ENCODE measurements around the gene TAS2R5.
A peak's percentile ranks its signal among the peaks of the same experiment; 100 is the strongest.
"Not testable (repeated sequence)": the region's sequence is repeated elsewhere in the genome, so short reads cannot be mapped to it uniquely, and the experiment has no call there.

The TAS2R5 gene, protein sequence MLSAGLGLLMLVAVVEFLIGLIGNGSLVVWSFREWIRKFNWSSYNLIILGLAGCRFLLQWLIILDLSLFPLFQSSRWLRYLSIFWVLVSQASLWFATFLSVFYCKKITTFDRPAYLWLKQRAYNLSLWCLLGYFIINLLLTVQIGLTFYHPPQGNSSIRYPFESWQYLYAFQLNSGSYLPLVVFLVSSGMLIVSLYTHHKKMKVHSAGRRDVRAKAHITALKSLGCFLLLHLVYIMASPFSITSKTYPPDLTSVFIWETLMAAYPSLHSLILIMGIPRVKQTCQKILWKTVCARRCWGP
- 0.26 to 3.2 (median 0.99) reads per million in 9 experiments for total RNA-seq

GRCh38 chr7:141789917-141790316 is at the start of gene TAS2R5:
TAS2R5 (plus strand) TSS chr7:141790217; CDS start chr7:141790362, 145 bp downstream.
- Mint-ChIP-seq H3K4me1 (ENCODE audit: low read depth in 2 of 2) (peaks cover 0 to 5% of the 10 kb centered on the region in 2 donors), H3K27ac (no peak within 1 kb of the TSS), H3K36me3 (ENCODE audit: insufficient read depth) (peaks cover 6% of the 10 kb centered on the region), H3K27me3 (no peaks in the 10 kb centered on the region), H3K9me3 (no peaks in the 10 kb centered on the region), H3K4me3 (no peak within 1 kb of the TSS)
- DNase-seq (no peak), ATAC-seq (replicated peaks) (no peak)

DNA sequence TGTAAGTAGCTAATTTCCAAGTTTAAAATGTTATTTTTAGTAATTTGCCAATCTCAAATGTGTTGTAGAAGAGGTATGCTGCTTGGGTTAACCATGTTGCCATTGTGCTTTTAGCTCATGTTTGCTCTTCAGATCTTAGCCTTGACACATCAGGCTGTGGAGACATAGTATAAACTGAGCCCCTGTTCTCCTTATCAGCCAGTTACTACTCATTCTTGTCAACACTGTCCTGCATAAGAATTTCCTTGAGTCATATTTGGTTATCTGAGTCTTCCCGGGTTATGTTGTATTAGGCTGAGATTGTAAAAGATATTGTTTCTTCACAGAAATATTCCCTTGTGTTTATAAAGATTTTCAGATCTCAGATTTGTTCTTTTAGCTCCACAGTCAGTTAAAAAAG is 47.8 kb upstream of the TAS2R5 start:
- no peaks in the 10 kb centered on the region for H3K27me3 Mint-ChIP-seq
- H3K4me3 Mint-ChIP-seq: no peak overlapping the region
- no peaks in the 10 kb centered on the region for H3K9me3 Mint-ChIP-seq
- peaks cover 22 to 34% of the 10 kb centered on the region in 2 donors for H3K4me1 Mint-ChIP-seq (ENCODE audit: low read depth in 2 of 2)
- no peak for DNase-seq
- peaks cover 84% of the 10 kb centered on the region for H3K36me3 Mint-ChIP-seq (ENCODE audit: insufficient read depth)
- no peak for ATAC-seq (replicated peaks)
- peak overlapping the region in 1 of 2 donors; percentile 33 for H3K27ac Mint-ChIP-seq

GRCh38 chr7:141744131-141744530 is 45.9 kb upstream of the TAS2R5 start:
- Mint-ChIP-seq H3K36me3 (ENCODE audit: insufficient read depth) (peaks cover 92% of the 10 kb centered on the region), H3K27me3 (no peaks in the 10 kb centered on the region), H3K9me3 (no peaks in the 10 kb centered on the region), H3K4me3 (no peak overlapping the region), H3K27ac (peak overlapping the region in 1 of 2 donors; percentile 44), H3K4me1 (ENCODE audit: low read depth in 2 of 2) (peaks cover 10 to 24% of the 10 kb centered on the region in 2 donors)
- DNase-seq (no peak), ATAC-seq (replicated peaks) (no peak)

GRCh38 chr7:141748396-141748795 is 41.6 kb upstream of the TAS2R5 start:
- H3K27ac Mint-ChIP-seq: no peak overlapping the region
- H3K36me3 Mint-ChIP-seq (ENCODE audit: insufficient read depth): peaks cover 100% of the 10 kb centered on the region
- no peak for DNase-seq
- no peak for ATAC-seq (replicated peaks)
- no peak overlapping the region for H3K4me3 Mint-ChIP-seq
- no peaks in the 10 kb centered on the region for H3K27me3 Mint-ChIP-seq
- peaks cover 6 to 8% of the 10 kb centered on the region in 2 donors for H3K9me3 Mint-ChIP-seq
- peaks cover 0 to 6% of the 10 kb centered on the region in 2 donors for H3K4me1 Mint-ChIP-seq (ENCODE audit: low read depth in 2 of 2)

DNA sequence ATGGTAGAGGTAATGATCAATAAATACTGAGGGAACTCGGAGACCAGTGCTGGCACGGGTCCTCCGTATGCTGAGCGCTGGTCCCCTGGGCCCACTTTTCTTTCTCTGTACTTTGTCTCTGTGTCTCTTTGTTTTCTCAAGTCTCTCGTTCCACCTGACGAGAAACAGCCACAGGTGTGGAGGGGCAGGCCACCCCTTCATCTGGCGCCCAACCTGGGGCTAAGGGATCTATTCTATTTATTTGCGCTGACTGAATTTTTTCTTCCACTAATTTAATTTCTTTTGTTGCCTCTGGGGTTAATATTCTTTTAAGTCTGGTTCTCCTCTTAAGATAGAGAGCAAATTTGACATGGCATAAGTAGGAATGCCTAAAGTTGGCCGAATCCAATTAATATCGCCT is 38.1 kb upstream of the TAS2R5 start:
- ATAC-seq (replicated peaks); DNase-seq; H3K9me3 Mint-ChIP-seq; H3K27ac Mint-ChIP-seq; H3K4me1 Mint-ChIP-seq (ENCODE audit: low read depth in 2 of 2); H3K4me3 Mint-ChIP-seq; H3K27me3 Mint-ChIP-seq: not testable (repeated sequence)
- peaks cover 73% of the 10 kb centered on the region for H3K36me3 Mint-ChIP-seq (ENCODE audit: insufficient read depth)

GRCh38 chr7:141752634-141753033 is 37.4 kb upstream of the TAS2R5 start:
- H3K27ac Mint-ChIP-seq: no peak overlapping the region
- no peak for ATAC-seq (replicated peaks)
- no peaks in the 10 kb centered on the region for H3K27me3 Mint-ChIP-seq
- H3K36me3 Mint-ChIP-seq (ENCODE audit: insufficient read depth): peaks cover 66% of the 10 kb centered on the region
- DNase-seq: no peak
- H3K4me1 Mint-ChIP-seq (ENCODE audit: low read depth in 2 of 2): peaks cover 0 to 9% of the 10 kb centered on the region in 2 donors
- H3K4me3 Mint-ChIP-seq: no peak overlapping the region
- H3K9me3 Mint-ChIP-seq: peaks cover 6 to 8% of the 10 kb centered on the region in 2 donors

GRCh38 chr7:141754939-141755338 is 35.1 kb upstream of the TAS2R5 start:
- ATAC-seq (replicated peaks): no peak
- Mint-ChIP-seq H3K27me3 (no peaks in the 10 kb centered on the region), H3K27ac (no peak overlapping the region), H3K36me3 (ENCODE audit: insufficient read depth) (peaks cover 51% of the 10 kb centered on the region), H3K9me3 (peaks cover 6 to 8% of the 10 kb centered on the region in 2 donors), H3K4me1 (ENCODE audit: low read depth in 2 of 2) (peaks cover 0 to 14% of the 10 kb centered on the region in 2 donors), H3K4me3 (no peak overlapping the region)
- DNase-seq: no peak

DNA sequence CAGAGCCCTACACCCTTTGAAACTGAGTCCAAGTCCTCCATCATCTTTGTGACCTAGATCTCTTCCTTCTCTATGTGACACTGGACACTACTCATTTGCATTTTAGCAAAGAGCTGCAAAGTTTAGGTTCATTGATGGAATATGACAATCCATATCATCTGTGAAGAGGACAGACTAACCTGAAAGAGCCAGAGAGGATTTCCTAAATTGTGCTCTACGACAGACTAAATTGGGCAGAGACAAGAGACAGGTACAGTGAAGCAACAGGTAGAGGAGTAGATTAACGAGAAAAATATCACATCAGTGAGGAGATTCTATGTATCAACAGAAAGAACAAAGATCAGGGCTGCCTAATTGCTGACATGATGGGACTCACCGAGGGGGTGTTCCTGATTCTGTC is 26.2 kb upstream of the TAS2R5 start, which contains the start of gene TAS2R3:
Gene TAS2R3 (plus strand): TSS at position 301 of the 400 bp plus-strand sequence. CDS start 62 bp downstream, at position 363.
- H3K36me3 Mint-ChIP-seq (ENCODE audit: insufficient read depth): peaks cover 7% of the 10 kb centered on the region
- H3K27me3 Mint-ChIP-seq: no peaks in the 10 kb centered on the region
- peak within 1 kb of the TSS in 1 of 2 donors; percentile 26 for H3K27ac Mint-ChIP-seq
- H3K9me3 Mint-ChIP-seq: no peaks in the 10 kb centered on the region
- DNase-seq (no peak), ATAC-seq (replicated peaks) (no peak)
- peaks cover 0 to 16% of the 10 kb centered on the region in 2 donors for H3K4me1 Mint-ChIP-seq (ENCODE audit: low read depth in 2 of 2)
- H3K4me3 Mint-ChIP-seq: no peak within 1 kb of the TSS

- not testable (repeated sequence) for H3K27ac Mint-ChIP-seq; H3K4me3 Mint-ChIP-seq; DNase-seq; H3K9me3 Mint-ChIP-seq; ATAC-seq (replicated peaks); H3K27me3 Mint-ChIP-seq; H3K36me3 Mint-ChIP-seq (ENCODE audit: insufficient read depth)
- peaks cover 4 to 12% of the 10 kb centered on the region in 2 donors for H3K4me1 Mint-ChIP-seq (ENCODE audit: low read depth in 2 of 2)
These were observed 19.9 kb upstream of the TAS2R5 start for GRCh38 chr7:141770083-141770583.

GRCh38 chr7:141776374-141776773 is 13.6 kb upstream of the TAS2R5 start, which contains the start of gene TAS2R4:
TAS2R4 (plus strand) TSS chr7:141776674; CDS start chr7:141778489, 1,815 bp downstream.
- Mint-ChIP-seq H3K9me3 (no peaks in the 10 kb centered on the region), H3K4me3 (no peak within 1 kb of the TSS), H3K27ac (peak within 1 kb of the TSS in 1 of 2 donors; percentile 9), H3K4me1 (ENCODE audit: low read depth in 2 of 2) (peaks cover 6 to 7% of the 10 kb centered on the region in 2 donors), H3K36me3 (ENCODE audit: insufficient read depth) (peaks cover 10% of the 10 kb centered on the region), H3K27me3 (no peaks in the 10 kb centered on the region)
- no peak for DNase-seq
- no peak for ATAC-seq (replicated peaks)

DNA sequence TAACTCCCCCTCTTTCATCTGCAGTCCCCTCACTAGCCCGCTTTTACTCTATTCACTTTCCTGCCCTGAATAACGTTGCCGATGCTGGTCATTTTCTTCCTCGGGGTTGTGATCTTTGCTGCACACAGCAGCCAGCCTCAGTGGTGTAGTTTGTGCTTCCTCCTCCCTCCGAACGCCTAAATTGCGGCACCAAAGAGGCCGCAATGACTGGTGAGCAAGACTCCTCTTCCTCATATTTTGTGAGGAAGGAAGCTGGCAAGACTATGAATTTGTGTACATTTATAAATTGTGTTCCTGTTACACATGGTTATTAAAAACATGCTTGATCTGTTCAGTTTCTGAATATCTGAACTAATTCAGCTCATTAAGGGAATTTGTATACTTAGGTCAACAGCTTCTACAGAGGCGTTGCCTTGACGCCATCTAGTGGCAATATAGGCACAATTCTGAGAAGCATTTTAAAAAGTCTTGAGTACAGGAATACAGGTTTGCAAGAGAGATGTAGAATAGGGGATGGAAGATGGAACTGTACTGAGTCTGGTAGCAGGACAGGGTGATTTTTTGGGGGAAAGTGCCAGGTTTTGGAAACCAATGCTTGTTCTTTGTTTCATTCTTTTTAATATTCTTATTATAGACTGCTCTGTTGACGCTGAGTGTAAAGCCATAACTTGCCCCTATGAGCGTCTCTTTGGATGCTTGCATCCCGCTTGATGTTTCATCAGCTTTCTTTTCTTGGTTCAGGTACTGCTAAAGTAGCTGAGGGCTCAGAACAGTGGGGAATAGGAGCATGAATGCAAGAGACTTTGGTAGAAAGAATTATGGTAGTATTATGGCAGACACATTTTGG is 4.1 kb upstream of the TAS2R5 start:
- no peak overlapping the region for H3K4me3 Mint-ChIP-seq
- peaks cover 0 to 5% of the 10 kb centered on the region in 2 donors for H3K4me1 Mint-ChIP-seq (ENCODE audit: low read depth in 2 of 2)
- H3K36me3 Mint-ChIP-seq (ENCODE audit: insufficient read depth): peaks cover 8% of the 10 kb centered on the region
- H3K9me3 Mint-ChIP-seq: no peaks in the 10 kb centered on the region
- H3K27ac Mint-ChIP-seq: no peak overlapping the region
- peak; percentile 42 for ATAC-seq (replicated peaks)
- DNase-seq: peak; percentile 3 to 9 (median 7)
- H3K27me3 Mint-ChIP-seq: no peaks in the 10 kb centered on the region

DNA sequence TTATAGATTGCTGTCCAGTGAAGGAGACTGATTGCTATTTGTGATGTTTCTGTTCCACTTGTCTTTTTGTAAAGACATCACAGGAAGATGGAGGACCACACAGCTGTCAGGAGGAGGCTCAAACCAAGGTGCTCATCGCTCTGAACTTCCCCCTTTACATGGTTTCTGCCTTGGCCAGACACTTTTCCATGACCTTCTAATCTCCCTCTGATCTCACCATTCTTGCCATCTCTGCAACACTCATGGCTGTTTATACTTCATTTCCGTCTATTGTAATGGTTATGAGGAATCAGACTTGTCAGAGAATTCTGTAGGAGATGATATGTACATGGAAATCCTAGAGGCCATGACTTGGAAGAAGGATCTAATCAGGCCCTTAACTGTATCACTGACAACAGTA is 1.7 kb upstream of the TAS2R5 start:
- Mint-ChIP-seq H3K9me3 (no peaks in the 10 kb centered on the region), H3K36me3 (ENCODE audit: insufficient read depth) (peaks cover 6% of the 10 kb centered on the region), H3K27me3 (no peaks in the 10 kb centered on the region), H3K4me3 (no peak overlapping the region), H3K4me1 (ENCODE audit: low read depth in 2 of 2) (peaks cover 0 to 5% of the 10 kb centered on the region in 2 donors), H3K27ac (peak overlapping the region in 1 of 2 donors; percentile 50)
- DNase-seq (no peak), ATAC-seq (replicated peaks) (no peak)

DNA sequence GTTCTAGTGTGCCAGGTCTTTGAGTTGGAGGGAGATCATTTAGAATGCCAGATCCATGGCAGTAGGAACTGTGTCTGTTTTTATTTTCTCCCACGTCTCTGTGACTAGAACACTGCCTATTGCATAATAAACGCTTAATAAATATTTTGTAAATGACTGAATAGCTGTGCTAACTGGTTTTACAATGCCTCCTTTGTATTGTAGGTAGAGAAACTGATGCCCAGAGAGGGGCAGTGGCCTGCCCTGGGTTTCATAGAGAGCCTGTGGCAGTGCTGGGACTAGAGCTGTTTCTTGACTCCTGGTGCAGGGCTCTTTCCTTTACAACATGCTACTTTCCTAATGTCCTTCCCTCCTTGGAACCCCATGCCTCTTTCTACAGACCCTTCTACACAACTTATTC is 2.5 kb downstream of the TAS2R5 start:
- no peaks in the 10 kb centered on the region for H3K9me3 Mint-ChIP-seq
- no peak overlapping the region for H3K4me3 Mint-ChIP-seq
- H3K4me1 Mint-ChIP-seq (ENCODE audit: low read depth in 2 of 2): no peaks in the 10 kb centered on the region
- ATAC-seq (replicated peaks) (no peak), DNase-seq (no peak)
- peaks cover 3% of the 10 kb centered on the region for H3K36me3 Mint-ChIP-seq (ENCODE audit: insufficient read depth)
- no peak overlapping the region for H3K27ac Mint-ChIP-seq
- H3K27me3 Mint-ChIP-seq: no peaks in the 10 kb centered on the region
